ENCODE data around the gene TRIM8. TPM values are rescaled to one million over a fixed set of nuclear protein-coding genes. Genes with fewer than 3 reads are reported as not detected.

Gene TRIM8
- polyA plus RNA-seq, 3 donors, result 39.4 to 183 (median 41.4) TPM

DNA sequence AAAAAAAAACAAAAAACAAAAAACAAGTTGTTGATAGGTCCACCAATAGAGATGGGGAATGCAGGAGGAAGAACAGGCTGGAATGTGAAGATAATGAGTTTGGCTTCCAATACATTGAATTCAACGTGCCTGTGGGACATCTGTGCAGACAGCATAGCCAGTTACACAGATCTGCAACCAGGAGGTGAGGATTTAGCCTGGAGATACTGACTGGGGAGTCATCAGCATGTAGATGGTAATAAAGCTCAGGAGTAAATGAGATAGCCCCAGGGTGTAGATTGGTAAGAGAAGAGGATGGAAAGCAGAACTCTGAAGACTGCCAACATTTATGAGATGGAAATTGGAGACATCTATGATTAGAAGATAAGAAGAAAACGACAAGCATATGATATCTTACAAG lies 4.7 kb upstream of the TRIM8 start:
- Histone ChIP-seq H3K9me3 (replicated peaks in 1 of 2; ENCODE audit: control insufficient read depth in 1 of 2, insufficient read depth in 1 of 2, low read length in 2 of 2) (no peaks in the 10 kb centered on the region), H3K4me1 (ENCODE audit: control insufficient read depth in 1 of 2, insufficient read depth in 2 of 2, low read length in 2 of 2) (peaks cover 28 to 33% of the 10 kb centered on the region in 2 donors)

DNA sequence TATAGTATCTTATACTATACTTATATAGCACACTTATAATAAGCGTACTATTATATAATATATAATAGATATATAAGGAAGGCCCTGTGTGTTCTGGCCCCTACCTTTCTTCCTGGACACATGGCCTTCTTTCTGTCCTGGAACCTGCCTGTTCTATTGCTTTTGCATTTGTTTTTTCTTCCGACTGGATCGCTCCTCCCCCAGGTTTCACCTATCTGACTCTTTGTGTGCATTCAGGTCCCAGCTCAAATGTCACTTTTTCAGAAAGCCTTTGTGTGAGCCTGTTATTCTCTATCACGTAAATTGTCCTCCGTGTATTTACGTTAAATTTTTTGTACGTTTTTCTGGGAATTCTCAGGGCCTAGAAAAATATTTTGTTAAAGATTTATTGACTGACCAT lies 2.9 kb upstream of the TRIM8 start:
- DNase-seq, result no peak
- peak overlapping the region; percentile 80 to 94 for H3K4me3 Mint-ChIP-seq
- WGBS (ENCODE audit: insufficient coverage), result 81% methylated on average over 3 of the region's 7 CpGs
- Histone ChIP-seq H3K27ac (ENCODE audit: low read depth in 1 of 2, low read length in 2 of 2) (peak overlapping the region; percentile 85 to 99), H3K4me3 (replicated peaks in 1 of 3; ENCODE audit: low read depth in 2 of 3, low read length in 3 of 3) (peak overlapping the region; percentile 71 to 99 (median 76)), H3K4me1 (ENCODE audit: control insufficient read depth in 1 of 2, insufficient read depth in 2 of 2, low read length in 2 of 2) (peaks cover 10 to 14% of the 10 kb centered on the region in 2 donors), H2AFZ (ENCODE audit: insufficient read depth, low read depth, low read length, poor library complexity, severe bottlenecking) (peak overlapping the region; percentile 91), H3K79me2 (ENCODE audit: insufficient read depth, low read length) (peaks cover 41% of the 10 kb centered on the region), H4K20me1 (ENCODE audit: insufficient read depth, low read length) (peaks cover 12% of the 10 kb centered on the region), H3K9ac (ENCODE audit: insufficient read depth, low read length, poor library complexity, severe bottlenecking) (peak overlapping the region; percentile 96), H3K9me3 (replicated peaks in 1 of 2; ENCODE audit: control insufficient read depth in 1 of 2, insufficient read depth in 1 of 2, low read length in 2 of 2) (no peaks in the 10 kb centered on the region), H3K4me2 (replicated peaks; ENCODE audit: extremely low read depth, low read length, poor library complexity, severe bottlenecking) (peak overlapping the region; percentile 89), H3K27me3 (ENCODE audit: control insufficient read depth in 2 of 2, insufficient read depth in 2 of 2, low read length in 2 of 2) (no peaks in the 10 kb centered on the region), H3K36me3 (replicated peaks in 1 of 2; ENCODE audit: control insufficient read depth in 1 of 2, insufficient read depth in 2 of 2, low read length in 2 of 2) (no peaks in the 10 kb centered on the region)
- peak overlapping the region; percentile 91 to 98 (median 95) for H3K27ac Mint-ChIP-seq
- TF ChIP-seq, protein P1, sequence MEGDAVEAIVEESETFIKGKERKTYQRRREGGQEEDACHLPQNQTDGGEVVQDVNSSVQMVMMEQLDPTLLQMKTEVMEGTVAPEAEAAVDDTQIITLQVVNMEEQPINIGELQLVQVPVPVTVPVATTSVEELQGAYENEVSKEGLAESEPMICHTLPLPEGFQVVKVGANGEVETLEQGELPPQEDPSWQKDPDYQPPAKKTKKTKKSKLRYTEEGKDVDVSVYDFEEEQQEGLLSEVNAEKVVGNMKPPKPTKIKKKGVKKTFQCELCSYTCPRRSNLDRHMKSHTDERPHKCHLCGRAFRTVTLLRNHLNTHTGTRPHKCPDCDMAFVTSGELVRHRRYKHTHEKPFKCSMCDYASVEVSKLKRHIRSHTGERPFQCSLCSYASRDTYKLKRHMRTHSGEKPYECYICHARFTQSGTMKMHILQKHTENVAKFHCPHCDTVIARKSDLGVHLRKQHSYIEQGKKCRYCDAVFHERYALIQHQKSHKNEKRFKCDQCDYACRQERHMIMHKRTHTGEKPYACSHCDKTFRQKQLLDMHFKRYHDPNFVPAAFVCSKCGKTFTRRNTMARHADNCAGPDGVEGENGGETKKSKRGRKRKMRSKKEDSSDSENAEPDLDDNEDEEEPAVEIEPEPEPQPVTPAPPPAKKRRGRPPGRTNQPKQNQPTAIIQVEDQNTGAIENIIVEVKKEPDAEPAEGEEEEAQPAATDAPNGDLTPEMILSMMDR (IDR thresholded peaks at IDR 0.05), result no peak
- peaks cover 13% of the 10 kb centered on the region for H3K4me1 Mint-ChIP-seq
- H3K27me3 Mint-ChIP-seq (ENCODE audit: low read depth in 3 of 3), result peaks cover 2 to 6% (median 5%) of the 10 kb centered on the region in 3 donors
- intact Hi-C loops (cut with micrococcal nuclease), result no loop called here
- H3K36me3 Mint-ChIP-seq, result peaks cover 2% of the 10 kb centered on the region in 2 donors
- peaks cover 0 to 5% (median 2%) of the 10 kb centered on the region in 7 donors for H3K9me3 Mint-ChIP-seq

More for the DNA sequence above, 4.7 kb upstream of the TRIM8 start:
- H3K27me3 Mint-ChIP-seq (ENCODE audit: low read depth in 3 of 3), result peaks cover 2 to 6% (median 5%) of the 10 kb centered on the region in 3 donors
- no peaks in the 10 kb centered on the region for H3K27me3 ChIP-seq (ENCODE audit: control insufficient read depth in 2 of 2, insufficient read depth in 2 of 2, low read length in 2 of 2)
- no peaks in the 10 kb centered on the region for H3K36me3 ChIP-seq (replicated peaks in 1 of 2; ENCODE audit: control insufficient read depth in 1 of 2, insufficient read depth in 2 of 2, low read length in 2 of 2)
- H3K4me3 ChIP-seq (replicated peaks in 1 of 3; ENCODE audit: low read depth in 2 of 3, low read length in 3 of 3), result no peak overlapping the region
- H3K4me3 Mint-ChIP-seq, result no peak overlapping the region
- H3K9ac ChIP-seq (ENCODE audit: insufficient read depth, low read length, poor library complexity, severe bottlenecking), result no peak overlapping the region
- intact Hi-C loops (cut with micrococcal nuclease), result no loop called here
- peaks cover 3% of the 10 kb centered on the region for H4K20me1 ChIP-seq (ENCODE audit: insufficient read depth, low read length)
- DNase-seq, result no peak
- peaks cover 31% of the 10 kb centered on the region for H3K4me1 Mint-ChIP-seq
- H3K79me2 ChIP-seq (ENCODE audit: insufficient read depth, low read length), result peaks cover 25% of the 10 kb centered on the region
- no peak overlapping the region for H3K27ac ChIP-seq (ENCODE audit: low read depth in 1 of 2, low read length in 2 of 2)
- peaks cover 0 to 3% (median 2%) of the 10 kb centered on the region in 7 donors for H3K9me3 Mint-ChIP-seq
- TF ChIP-seq, protein P1 (IDR thresholded peaks at IDR 0.05), result no peak
- H2AFZ ChIP-seq (ENCODE audit: insufficient read depth, low read depth, low read length, poor library complexity, severe bottlenecking), result no peak overlapping the region
- no peak overlapping the region for H3K27ac Mint-ChIP-seq
- no peaks in the 10 kb centered on the region for H3K36me3 Mint-ChIP-seq
- no peak overlapping the region for H3K4me2 ChIP-seq (replicated peaks; ENCODE audit: extremely low read depth, low read length, poor library complexity, severe bottlenecking)
- WGBS (ENCODE audit: insufficient coverage), result 86% methylated on average over 1 of the region's 2 CpGs
